ENCODE results near the gene POLR2I. TPM values are rescaled to one million over a fixed set of nuclear protein-coding genes. Genes with fewer than 3 reads are reported as not detected.

POLR2I gene
- total RNA-seq, 1 donor from 2014 or later, result 51.8 TPM

GRCh38 chr19:36121486-36122124 is 6.9 kb upstream of the POLR2I start:
- H3K9me3 Mint-ChIP-seq, result no peaks in the 10 kb centered on the region
- no peak overlapping the region for H3K27ac Mint-ChIP-seq
- H3K36me3 Mint-ChIP-seq, result peaks cover 24% of the 10 kb centered on the region
- no peaks in the 10 kb centered on the region for H3K27me3 Mint-ChIP-seq (ENCODE audit: low read depth)
- TF ChIP-seq CTCF (IDR thresholded peaks at IDR 0.05; ENCODE audit: unreplicated experiment), result no peak
- H3K4me1 Mint-ChIP-seq, result peaks cover 7% of the 10 kb centered on the region
- no peak overlapping the region for H3K4me3 Mint-ChIP-seq
- no peak for DNase-seq (ENCODE audit: low spot score in 2 of 2, unreplicated experiment in 2 of 2)

GRCh38 chr19:36120984-36121358 is 6.3 kb upstream of the POLR2I start:
- no peak for DNase-seq (ENCODE audit: low spot score in 2 of 2, unreplicated experiment in 2 of 2)
- H3K4me3 Mint-ChIP-seq, result no peak overlapping the region
- peaks cover 25% of the 10 kb centered on the region for H3K36me3 Mint-ChIP-seq
- H3K27ac Mint-ChIP-seq, result no peak overlapping the region
- peaks cover 11% of the 10 kb centered on the region for H3K4me1 Mint-ChIP-seq
- no peaks in the 10 kb centered on the region for H3K9me3 Mint-ChIP-seq
- H3K27me3 Mint-ChIP-seq (ENCODE audit: low read depth), result no peaks in the 10 kb centered on the region
- TF ChIP-seq CTCF (IDR thresholded peaks at IDR 0.05; ENCODE audit: unreplicated experiment), result no peak

- H3K36me3 Mint-ChIP-seq, result peaks cover 19% of the 10 kb centered on the region
- DNase-seq (ENCODE audit: low spot score in 2 of 2, unreplicated experiment in 2 of 2), result no peak
- TF ChIP-seq CTCF (IDR thresholded peaks at IDR 0.05; ENCODE audit: unreplicated experiment), result no peak
- peak overlapping the region; percentile 22 for H3K27ac Mint-ChIP-seq
- H3K4me3 Mint-ChIP-seq, result no peak overlapping the region
- H3K9me3 Mint-ChIP-seq, result no peaks in the 10 kb centered on the region
- H3K27me3 Mint-ChIP-seq (ENCODE audit: low read depth), result no peaks in the 10 kb centered on the region
- peaks cover 12% of the 10 kb centered on the region for H3K4me1 Mint-ChIP-seq
These were observed 5.7 kb upstream of the POLR2I start for GRCh38 chr19:36120092-36120983.

GRCh38 chr19:36116344-36116637 is 1.6 kb upstream of the POLR2I start:
- DNase-seq (ENCODE audit: low spot score in 2 of 2, unreplicated experiment in 2 of 2), result no peak
- H3K27ac Mint-ChIP-seq, result peak overlapping the region; percentile 82

More at GRCh38 chr19:36116344-36116637, 1.6 kb upstream of the POLR2I start:
- no peaks in the 10 kb centered on the region for H3K9me3 Mint-ChIP-seq
- peaks cover 19% of the 10 kb centered on the region for H3K36me3 Mint-ChIP-seq
- H3K4me1 Mint-ChIP-seq, result peaks cover 30% of the 10 kb centered on the region
- peaks cover 2% of the 10 kb centered on the region for H3K27me3 Mint-ChIP-seq (ENCODE audit: low read depth)
- peak overlapping the region; percentile 91 for H3K4me3 Mint-ChIP-seq
- TF ChIP-seq CTCF (IDR thresholded peaks at IDR 0.05; ENCODE audit: unreplicated experiment), result no peak

Measured in mesothelial cell of epicardium (in vitro differentiated cells).